Loucy (cell line): ENCODE data around the gene MAN2A2.
"Not testable (repeated sequence)": the region's sequence is repeated elsewhere in the genome, so short reads cannot be mapped to it uniquely, and the experiment has no call there.

ENCODE experiments used
- H2AFZ ChIP-seq: fragments of 200-600 bp; sonication (generic); 2 replicates; pipeline ENCODE4 v1.6.0; 2016; ENCODE audit warnings: antibody characterized with exemption, mild to moderate bottlenecking, low read length, moderate library complexity
- H3F3A ChIP-seq: fragments of 200-600 bp; 2 replicates; pipeline ENCODE4 v1.6.0; 2016; ENCODE audit warnings: antibody characterized with exemption, low read depth, mild to moderate bottlenecking
- H3K27me3 ChIP-seq: fragments of 200-600 bp; sonication (generic); 2 replicates; pipeline ENCODE4 v1.6.1; 2014; ENCODE audit warnings: low read length, mild to moderate bottlenecking; ENCODE audit not compliant: insufficient read depth, poor library complexity, severe bottlenecking
- H3K36me3 ChIP-seq: fragments of 200-600 bp; sonication (generic); 2 replicates; pipeline ENCODE4 v1.6.1; 2016; ENCODE audit warnings: low read length; ENCODE audit not compliant: insufficient read depth
- H3K4me1 ChIP-seq: fragments of 200-600 bp; sonication (generic); 2 replicates; pipeline ENCODE4 v1.5.1; 2014; ENCODE audit warnings: low read length, mild to moderate bottlenecking; ENCODE audit not compliant: insufficient read depth, poor library complexity, severe bottlenecking
- H3K4me2 ChIP-seq: fragments of 200-600 bp; sonication (generic); 2 replicates; pipeline ENCODE4 v1.6.0; 2014; ENCODE audit warnings: antibody characterized with exemption, low read length, low read depth, mild to moderate bottlenecking; ENCODE audit not compliant: poor library complexity, severe bottlenecking
- H3K4me3 ChIP-seq: fragments of 200-600 bp; sonication (generic); 2 replicates; pipeline ENCODE4 v1.5.1; 2014; ENCODE audit warnings: low read length, mild to moderate bottlenecking, mixed read lengths; ENCODE audit not compliant: poor library complexity, severe bottlenecking
- H3K79me2 ChIP-seq: fragments of 200-600 bp; sonication (generic); 2 replicates; pipeline ENCODE4 v1.6.1; 2014; ENCODE audit warnings: low read length; ENCODE audit not compliant: insufficient read depth
- H3K9ac ChIP-seq: fragments of 200-600 bp; sonication (generic); 2 replicates; pipeline ENCODE4 v1.6.0; 2014; ENCODE audit warnings: mild to moderate bottlenecking, low read depth, low read length, moderate library complexity; ENCODE audit not compliant: poor library complexity, severe bottlenecking
- H3K9me2 ChIP-seq: fragments of 200-600 bp; sonication (generic); replicated peaks from 2 replicates; pipeline ENCODE4 v1.6.1; 2016; ENCODE audit warnings: low read depth, low read length, mixed read lengths
- H3K9me3 ChIP-seq: fragments of 200-600 bp; sonication (generic); 2 replicates; pipeline ENCODE4 v1.6.1; 2014; ENCODE audit warnings: mild to moderate bottlenecking, antibody characterized with exemption, low read length, low read depth; ENCODE audit not compliant: insufficient read depth
- H4K20me1 ChIP-seq: fragments of 200-600 bp; sonication (generic); 2 replicates; pipeline ENCODE4 v1.6.0; 2014; ENCODE audit warnings: antibody characterized with exemption, low read length, mild to moderate bottlenecking; ENCODE audit not compliant: insufficient read depth, poor library complexity, severe bottlenecking
- EZH2phosphoT487 ChIP-seq: fragments of 200-600 bp; IDR thresholded peaks from 2 replicates; pipeline ENCODE4 v1.6.1; 2018; ENCODE audit warnings: antibody characterized with exemption, mild to moderate bottlenecking, moderate library complexity, borderline replicate concordance
- TF ChIP-seq, protein P1 (sequence below): fragments of 200-600 bp; sonication (generic); conservative IDR thresholded peaks from 2 replicates; pipeline ENCODE4 v1.5.1; 2014; ENCODE audit warnings: mild to moderate bottlenecking, antibody characterized with exemption, low read length

The MAN2A2 gene

DNA sequence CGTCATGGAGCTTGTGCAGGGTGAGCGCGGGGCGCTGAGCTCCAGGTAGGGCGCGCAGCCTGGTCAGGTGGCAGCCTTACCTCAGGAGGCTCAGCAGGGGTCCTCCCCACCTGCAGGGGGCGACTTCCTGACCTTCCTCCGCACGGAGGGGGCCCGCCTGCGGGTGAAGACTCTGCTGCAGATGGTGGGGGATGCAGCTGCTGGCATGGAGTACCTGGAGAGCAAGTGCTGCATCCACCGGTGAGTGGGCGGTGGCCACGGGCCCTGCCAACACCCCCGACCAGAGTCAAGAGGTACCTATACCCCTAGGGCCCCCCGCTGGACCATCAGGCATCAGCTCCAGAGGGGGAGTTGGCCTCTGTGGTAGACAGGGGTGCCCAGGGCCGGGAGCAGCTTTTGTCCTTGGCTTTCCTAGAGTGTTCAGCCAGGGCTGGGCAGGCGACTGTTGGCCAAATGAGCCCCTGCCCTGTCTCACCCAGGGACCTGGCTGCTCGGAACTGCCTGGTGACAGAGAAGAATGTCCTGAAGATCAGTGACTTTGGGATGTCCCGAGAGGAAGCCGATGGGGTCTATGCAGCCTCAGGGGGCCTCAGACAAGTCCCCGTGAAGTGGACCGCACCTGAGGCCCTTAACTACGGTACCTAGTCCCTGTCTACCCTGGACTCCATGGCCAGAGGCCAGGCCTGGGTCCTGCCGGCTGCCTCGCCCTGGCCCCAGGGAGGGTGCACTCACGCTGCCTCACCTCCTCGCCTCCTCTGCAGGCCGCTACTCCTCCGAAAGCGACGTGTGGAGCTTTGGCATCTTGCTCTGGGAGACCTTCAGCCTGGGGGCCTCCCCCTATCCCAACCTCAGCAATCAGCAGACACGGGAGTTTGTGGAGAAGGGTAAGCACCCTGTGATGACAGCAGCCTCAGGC, 9.7 kb upstream of the MAN2A2 start:
- Histone ChIP-seq H4K20me1 (no peaks in the 10 kb centered on the region), H3K4me3 (no peak overlapping the region), H3K36me3 (peaks cover 40% of the 10 kb centered on the region; the same call in 1 of the 2 replicates), H3K9me2 (no peaks in the 10 kb centered on the region), H3K27me3 (no peaks in the 10 kb centered on the region), H3K4me2 (no peak overlapping the region), H3K4me1 (no peaks in the 10 kb centered on the region), H3F3A (no peaks in the 10 kb centered on the region), H2AFZ (no peak overlapping the region), H3K79me2 (no peaks in the 10 kb centered on the region), H3K9ac (no peak overlapping the region), H3K9me3 (no peaks in the 10 kb centered on the region)
- no peak for TF ChIP-seq EZH2phosphoT487
- TF ChIP-seq, protein P1, sequence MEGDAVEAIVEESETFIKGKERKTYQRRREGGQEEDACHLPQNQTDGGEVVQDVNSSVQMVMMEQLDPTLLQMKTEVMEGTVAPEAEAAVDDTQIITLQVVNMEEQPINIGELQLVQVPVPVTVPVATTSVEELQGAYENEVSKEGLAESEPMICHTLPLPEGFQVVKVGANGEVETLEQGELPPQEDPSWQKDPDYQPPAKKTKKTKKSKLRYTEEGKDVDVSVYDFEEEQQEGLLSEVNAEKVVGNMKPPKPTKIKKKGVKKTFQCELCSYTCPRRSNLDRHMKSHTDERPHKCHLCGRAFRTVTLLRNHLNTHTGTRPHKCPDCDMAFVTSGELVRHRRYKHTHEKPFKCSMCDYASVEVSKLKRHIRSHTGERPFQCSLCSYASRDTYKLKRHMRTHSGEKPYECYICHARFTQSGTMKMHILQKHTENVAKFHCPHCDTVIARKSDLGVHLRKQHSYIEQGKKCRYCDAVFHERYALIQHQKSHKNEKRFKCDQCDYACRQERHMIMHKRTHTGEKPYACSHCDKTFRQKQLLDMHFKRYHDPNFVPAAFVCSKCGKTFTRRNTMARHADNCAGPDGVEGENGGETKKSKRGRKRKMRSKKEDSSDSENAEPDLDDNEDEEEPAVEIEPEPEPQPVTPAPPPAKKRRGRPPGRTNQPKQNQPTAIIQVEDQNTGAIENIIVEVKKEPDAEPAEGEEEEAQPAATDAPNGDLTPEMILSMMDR, result peak; percentile 54

DNA sequence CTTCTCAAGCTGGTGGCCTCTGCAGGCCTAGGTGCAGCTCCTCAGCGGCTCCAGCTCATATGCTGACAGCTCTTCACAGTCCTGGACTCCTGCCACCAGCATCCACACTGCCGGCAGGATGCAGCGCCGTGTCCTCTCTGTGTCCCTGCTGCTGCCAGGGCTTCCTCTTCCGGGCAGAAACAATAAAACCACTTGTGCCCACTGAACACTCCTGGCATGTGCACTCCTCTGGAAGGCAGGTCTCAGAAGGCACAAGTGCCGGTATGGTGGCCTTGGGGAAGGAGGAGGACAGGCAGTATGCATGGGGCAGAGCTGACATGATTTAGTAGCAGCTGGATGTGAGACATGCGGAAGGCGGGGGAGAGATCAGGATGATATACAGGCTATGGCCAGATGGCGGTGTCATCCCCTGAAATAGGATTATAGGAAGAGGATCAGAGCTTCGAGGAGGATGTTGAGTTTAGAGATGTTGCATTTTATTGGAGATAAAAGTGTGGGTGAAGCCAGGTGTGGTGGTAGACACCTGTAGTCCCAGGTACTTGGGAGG, 7.5 kb upstream of the MAN2A2 start:
- Histone ChIP-seq H3K4me2 (no peak overlapping the region), H3K27me3 (no peaks in the 10 kb centered on the region), H3K9me2 (no peaks in the 10 kb centered on the region), H3K79me2 (no peaks in the 10 kb centered on the region), H2AFZ (no peak overlapping the region), H3K9ac (no peak overlapping the region), H3K4me3 (no peak overlapping the region), H3F3A (no peaks in the 10 kb centered on the region), H3K9me3 (no peaks in the 10 kb centered on the region), H3K36me3 (peaks cover 40% of the 10 kb centered on the region; the same call in 1 of the 2 replicates), H4K20me1 (no peaks in the 10 kb centered on the region), H3K4me1 (no peaks in the 10 kb centered on the region)
- no peak for TF ChIP-seq EZH2phosphoT487
- TF ChIP-seq, protein P1, result 0 out of 2 replicates have a peak, but pooled peaks have one; percentile 14

DNA sequence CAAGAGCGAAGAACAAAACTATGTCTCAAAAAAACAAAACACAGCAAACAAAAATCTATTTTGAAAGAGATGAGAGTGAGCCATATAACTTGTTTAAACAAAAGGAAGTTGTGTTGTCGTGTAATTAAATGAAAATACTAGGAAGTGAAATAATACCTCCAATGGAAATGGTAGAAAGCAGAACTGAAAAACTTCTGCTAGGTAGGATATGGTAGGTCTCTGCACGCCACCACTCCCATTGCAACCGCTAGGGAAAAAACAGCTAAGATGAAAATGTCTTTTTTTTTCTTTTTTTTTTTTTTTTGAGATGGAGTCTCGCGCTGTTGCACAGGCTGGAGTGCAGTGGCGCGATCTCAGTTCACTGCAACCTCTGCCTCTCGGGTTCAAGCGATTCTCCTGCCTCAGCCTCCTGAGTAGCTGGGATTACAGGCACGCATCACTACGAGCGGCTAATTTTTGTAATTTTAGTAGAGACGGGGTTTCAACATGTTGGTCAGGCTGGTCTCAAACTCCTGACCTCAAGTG, 5.9 kb upstream of the MAN2A2 start:
- H3K9ac ChIP-seq, H3K79me2 ChIP-seq, H2AFZ ChIP-seq, H3K4me3 ChIP-seq, H3K4me1 ChIP-seq, H4K20me1 ChIP-seq, H3K9me3 ChIP-seq, H3K4me2 ChIP-seq, H3K27me3 ChIP-seq, H3F3A ChIP-seq, H3K9me2 ChIP-seq: not testable (repeated sequence)
- H3K36me3 ChIP-seq, result peaks cover 26% of the 10 kb centered on the region; the same call in 1 of the 2 replicates
